Measurements from ENCODE around the gene ZNF468.
"Not testable (repeated sequence)": the region's sequence is repeated elsewhere in the genome, so short reads cannot be mapped to it uniquely, and the experiment has no call there.

GRCh38 chr19:52834289-52834688, 23.1 kb downstream of the ZNF468 start:
- not testable (repeated sequence) for TF ChIP-seq EZH2phosphoT487 (IDR thresholded peaks at IDR 0.05; ENCODE audit: insufficient read depth, low read depth); EZH2 (IDR thresholded peaks at IDR 0.05; ENCODE audit: insufficient read depth, poor library complexity, severe bottlenecking)
